Frontal cortex (tissue), 4 donors: ENCODE results near the gene ACP7. TPM values are rescaled to one million over a fixed set of nuclear protein-coding genes. Genes with fewer than 3 reads are reported as not detected.
"Not testable (repeated sequence)": the region's sequence is repeated elsewhere in the genome, so short reads cannot be mapped to it uniquely, and the experiment has no call there.

Source experiments
- DNase-seq, 2 donors: peaks; one replicate each; pipeline ENCODE4 v3.0.0; 2012; ENCODE audit warnings: low spot score in 2 of 2
- FAIRE-seq: peaks from 2 replicates; lab custom pipeline; 2012; peaks lifted over from hg19 to GRCh38; lab: Jason Lieb, UNC
- total RNA-seq: library from RNA; depleted of rRNA; stranded (reverse); fragments of >200 nt; gene quantifications from one replicate; pipeline ENCODE4 v1.2.3, GENCODE V29; 2014
- donor health status: control.
- donor health status: control.
- donor health status: control.

ACP7 gene
- total RNA-seq, 1 donor from 2014 or later = not detected

- FAIRE-seq, DNase-seq: not testable (repeated sequence)
Measured at GRCh38 chr19:39143757-39144289, 59.7 kb downstream of the ACP7 start.

- DNase-seq (no peak), FAIRE-seq (no peak)
Measured at GRCh38 chr19:39144290-39145071, 60.3 kb downstream of the ACP7 start.

GRCh38 chr19:39145180-39145953 lies 61.2 kb downstream of the ACP7 start:
- FAIRE-seq (no peak), DNase-seq (peak in 1 of 2 donors; percentile 62)

GRCh38 chr19:39146091-39146490 lies 61.9 kb downstream of the ACP7 start:
- DNase-seq = no peak
- no peak for FAIRE-seq

- FAIRE-seq (no peak), DNase-seq (no peak)
Measured at GRCh38 chr19:39146686-39147450, 62.7 kb downstream of the ACP7 start.

- DNase-seq (no peak), FAIRE-seq (no peak)
Measured at GRCh38 chr19:39147480-39147879, 63.3 kb downstream of the ACP7 start.

- DNase-seq (no peak), FAIRE-seq (no peak)
Measured at GRCh38 chr19:39148939-39149529, 64.9 kb downstream of the ACP7 start.

- no peak for FAIRE-seq
- DNase-seq = no peak
Measured at GRCh38 chr19:39150235-39150634, 66.1 kb downstream of the ACP7 start.

- FAIRE-seq (no peak), DNase-seq (no peak)
Measured at GRCh38 chr19:39150807-39151600, 66.8 kb downstream of the ACP7 start.

GRCh38 chr19:39152066-39152465 lies 67.9 kb downstream of the ACP7 start:
- FAIRE-seq = no peak
- no peak for DNase-seq

GRCh38 chr19:39154100-39154628 lies 70.0 kb downstream of the ACP7 start:
- FAIRE-seq = no peak
- DNase-seq = no peak

- FAIRE-seq = no peak
- no peak for DNase-seq
Measured at GRCh38 chr19:39154629-39155100, 70.5 kb downstream of the ACP7 start.

GRCh38 chr19:39155114-39155700 lies 71.0 kb downstream of the ACP7 start:
- DNase-seq = no peak
- FAIRE-seq = no peak

GRCh38 chr19:39155741-39156140 lies 71.6 kb downstream of the ACP7 start:
- no peak for FAIRE-seq
- no peak for DNase-seq

- DNase-seq (no peak), FAIRE-seq (no peak)
Measured at GRCh38 chr19:39156326-39157230, 72.4 kb downstream of the ACP7 start.

- DNase-seq = no peak
- no peak for FAIRE-seq
Measured at GRCh38 chr19:39157275-39157996, 73.3 kb downstream of the ACP7 start.

- no peak for DNase-seq
- no peak for FAIRE-seq
Measured at GRCh38 chr19:39157997-39158389, 73.8 kb downstream of the ACP7 start.
